GM12892 (cell line): ENCODE results near the gene YY1.
"Not testable (repeated sequence)": the region's sequence is repeated elsewhere in the genome, so short reads cannot be mapped to it uniquely, and the experiment has no call there.

ENCODE experiments used
- DNase-seq: peaks from one replicate; pipeline ENCODE4 v3.0.0; 2011; ENCODE audit not compliant: insufficient read length
- FAIRE-seq: peaks from 2 replicates; lab custom pipeline; 2011; peaks lifted over from hg19 to GRCh38; lab: Jason Lieb, UNC
- POLR2A ChIP-seq: IDR thresholded peaks from 2 replicates; pipeline ENCODE4 v1.6.1; 2011; ENCODE audit warnings: low read depth, low read length, control low read depth
- POLR2AphosphoS5 ChIP-seq: IDR thresholded peaks from 2 replicates; pipeline ENCODE4 v1.6.1; 2011; ENCODE audit warnings: low read depth, low read length, control low read depth
- TAF1 ChIP-seq: IDR thresholded peaks from 2 replicates; pipeline ENCODE4 v1.6.1; 2011; ENCODE audit warnings: low read depth, mild to moderate bottlenecking, control low read depth, low read length, borderline replicate concordance

The YY1 gene

DNA sequence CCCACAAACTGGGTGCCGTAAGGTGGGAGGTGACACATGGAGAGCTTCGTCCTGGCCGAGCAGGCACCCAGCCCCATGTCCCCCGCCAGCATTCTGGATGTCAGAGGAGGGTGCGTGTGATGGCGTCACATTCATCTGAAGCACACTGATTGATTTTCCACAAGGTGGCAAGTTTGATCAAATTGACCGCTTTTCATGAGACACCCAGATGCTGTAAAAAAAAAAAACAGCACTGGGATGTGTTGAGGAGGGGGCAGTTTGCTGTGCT is 43.1 kb downstream of the YY1 start:
- no peak for FAIRE-seq
- no peak for DNase-seq
- no peak for TF ChIP-seq TAF1
- peak; percentile 42; the same call in 1 of the 2 replicates for TF ChIP-seq POLR2AphosphoS5

DNA sequence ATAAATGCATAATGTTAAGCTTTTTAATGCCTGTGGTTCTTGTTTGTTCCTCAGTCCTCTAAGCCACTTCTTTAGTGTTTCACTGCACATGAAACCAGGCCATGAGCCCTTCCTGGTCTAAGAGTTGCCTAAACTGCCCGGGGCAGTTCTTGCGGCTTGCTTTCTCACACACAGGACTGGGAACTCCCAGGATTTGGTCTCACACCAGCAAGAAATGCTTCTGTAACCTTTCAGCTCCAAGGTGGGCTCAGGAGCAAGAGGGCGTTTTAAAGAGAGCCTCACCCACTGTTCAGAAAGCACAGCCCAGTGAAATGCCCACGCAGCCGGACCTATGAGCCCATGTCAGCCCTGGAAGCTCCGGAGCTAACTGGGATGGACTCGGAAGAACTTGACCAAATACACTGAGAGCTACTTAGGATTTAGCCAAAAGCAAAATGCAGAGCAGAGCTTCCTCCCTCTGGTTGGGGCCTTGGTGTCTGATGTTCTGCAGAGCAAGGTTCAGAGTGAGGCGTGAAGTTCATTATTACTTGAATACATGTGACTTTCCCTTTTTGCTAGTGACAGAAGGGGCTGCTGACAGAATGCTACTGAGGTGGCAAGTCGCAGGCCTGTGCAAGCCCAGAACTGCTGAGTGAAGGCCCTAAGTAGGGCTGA is 43.9 kb downstream of the YY1 start:
- DNase-seq (no peak), FAIRE-seq (no peak)
- TF ChIP-seq POLR2AphosphoS5, result no peak
- peak; percentile 17; the same call in 1 of the 2 replicates for TF ChIP-seq POLR2A
- TF ChIP-seq TAF1, result no peak

DNA sequence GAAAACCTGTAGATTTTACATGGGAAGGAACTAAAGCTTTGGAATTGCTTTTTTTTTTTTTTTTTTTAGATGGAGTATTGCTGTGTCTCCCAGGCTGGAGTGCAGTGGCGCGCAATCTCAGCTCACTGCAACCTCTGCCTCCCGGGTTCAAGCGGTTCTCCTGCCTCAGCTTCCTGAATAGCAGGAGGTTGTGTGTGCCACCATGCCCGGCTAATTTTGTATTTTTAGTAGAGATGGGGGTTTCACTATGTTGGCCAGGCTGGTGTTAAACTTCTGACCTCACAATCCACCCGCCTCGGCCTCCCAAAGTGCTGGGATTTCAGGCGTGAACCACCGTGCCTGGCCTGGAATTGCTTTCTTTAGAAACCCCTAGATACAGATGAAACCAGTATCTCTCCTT is 44.5 kb downstream of the YY1 start:
- not testable (repeated sequence) for DNase-seq, FAIRE-seq

DNA sequence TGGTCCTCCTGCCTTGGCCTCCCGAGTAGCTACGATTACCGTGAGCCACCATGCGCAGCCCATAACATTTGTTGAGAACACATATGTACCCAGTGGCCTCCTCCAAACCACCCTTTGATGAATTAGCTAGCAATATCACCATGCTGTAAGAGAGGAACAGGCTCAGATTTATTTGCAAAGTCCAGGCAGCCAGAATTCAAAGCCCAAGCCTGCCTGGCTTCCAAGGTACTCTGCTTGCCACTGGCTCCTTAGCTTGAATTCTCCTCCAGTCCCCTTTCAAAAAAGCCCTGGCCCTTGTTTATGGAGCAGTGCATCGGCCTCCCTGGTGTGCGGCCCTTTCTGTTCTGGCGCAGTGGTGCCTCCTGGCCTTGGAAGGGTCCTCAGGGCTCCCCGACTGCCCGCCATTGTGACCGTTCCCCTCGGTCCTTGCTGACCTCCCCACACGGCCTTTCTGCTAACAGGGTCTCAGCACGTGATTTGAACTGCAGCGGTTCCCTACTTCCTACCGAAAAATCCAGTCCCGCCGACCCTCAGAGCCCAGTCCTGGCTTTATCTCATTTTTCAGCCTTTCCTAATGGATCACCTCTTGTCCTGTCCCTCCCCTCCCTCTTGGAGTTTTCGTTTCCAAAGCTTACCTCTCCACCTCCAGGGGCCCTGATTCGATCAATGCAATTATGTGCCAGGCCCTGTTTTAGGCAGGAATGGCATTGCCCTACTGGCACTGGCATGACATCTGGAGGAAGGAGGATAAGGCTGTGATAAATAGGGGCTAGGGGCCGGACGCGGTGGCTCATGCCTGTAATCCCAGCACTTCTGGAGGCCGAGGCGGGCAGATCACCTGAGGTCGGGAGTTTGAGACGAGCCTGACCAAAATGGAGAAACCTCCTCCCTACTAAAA is 45.3 kb downstream of the YY1 start:
- TF ChIP-seq POLR2A (no peak), TAF1 (no peak), POLR2AphosphoS5 (0 out of 2 replicates have a peak, but pooled peaks have one; percentile 26)
- DNase-seq (no peak), FAIRE-seq (no peak)

DNA sequence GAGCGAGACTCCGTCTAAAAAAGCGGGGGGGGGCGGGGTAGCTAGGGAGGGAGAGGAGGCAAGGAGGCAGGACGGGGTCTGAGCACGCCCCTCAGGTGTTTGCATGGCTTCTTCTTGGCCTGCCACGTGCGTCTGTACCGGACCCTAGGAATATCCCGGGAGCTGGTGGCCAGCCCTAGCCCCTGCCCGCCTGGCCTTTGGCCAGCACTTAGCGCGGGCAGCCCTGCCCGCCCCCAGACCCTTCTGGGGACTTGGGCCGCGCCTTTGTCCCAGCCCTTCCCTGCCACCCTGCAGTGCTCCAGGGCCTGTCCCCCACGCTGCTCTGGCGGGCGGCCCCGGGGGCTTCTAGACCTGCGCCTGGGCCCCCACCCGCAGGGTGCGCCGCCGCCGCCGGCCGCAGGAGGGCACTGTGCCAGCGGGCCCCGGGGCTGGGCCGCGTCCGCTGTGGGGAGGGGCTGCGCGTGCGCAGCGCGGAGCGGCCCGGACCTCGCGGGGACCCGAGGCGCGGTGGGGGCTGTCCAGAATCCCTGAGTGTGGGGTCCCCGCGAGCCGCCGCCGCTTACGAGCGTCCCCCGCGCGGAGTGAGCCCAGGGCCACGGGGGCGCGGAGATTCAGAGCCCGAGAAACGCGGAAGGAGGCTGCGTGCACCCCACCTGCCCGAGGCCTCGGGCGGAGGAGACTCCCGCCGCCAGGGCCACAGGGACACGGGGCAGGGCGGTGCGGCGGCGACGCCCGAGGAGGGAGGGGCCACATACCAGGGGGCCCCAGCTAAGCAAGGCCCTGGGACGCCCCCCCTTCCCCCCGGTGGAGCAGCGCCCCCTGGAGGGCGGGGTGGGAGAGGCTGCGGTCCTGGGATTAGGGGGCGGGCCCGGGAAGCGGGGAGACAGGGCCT is 46.3 kb downstream of the YY1 start:
- peak; percentile 97 for DNase-seq
- peak; percentile 79 for FAIRE-seq
- 0 out of 2 replicates have a peak, but pooled peaks have one; percentile 13 for TF ChIP-seq POLR2AphosphoS5
- peak; percentile 59; the same call in 1 of the 2 replicates for TF ChIP-seq POLR2A
- no peak for TF ChIP-seq TAF1

DNA sequence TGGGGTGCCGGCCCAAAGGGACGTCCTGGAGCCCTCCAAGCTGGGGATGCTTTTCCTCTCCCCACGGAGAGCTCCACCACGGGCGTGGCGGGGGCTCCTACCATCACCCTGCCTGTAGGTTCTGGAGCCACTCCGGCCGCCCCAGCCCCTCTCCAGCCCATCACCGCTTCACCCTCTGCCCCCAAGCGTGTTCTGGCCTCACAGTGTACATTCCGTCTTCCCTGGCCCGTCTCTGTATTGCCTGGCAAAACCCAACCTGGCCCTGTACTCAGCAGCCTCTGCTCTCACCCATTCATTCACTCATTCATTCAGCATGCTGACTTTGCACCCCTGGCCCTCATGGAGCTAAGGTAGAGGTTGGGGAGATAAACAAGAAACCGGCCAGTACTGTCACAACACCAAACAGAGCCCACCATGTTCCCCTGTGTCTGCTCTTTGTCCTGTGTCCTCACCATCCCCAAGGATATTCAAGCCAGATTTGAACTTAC is 47.0 kb downstream of the YY1 start:
- TF ChIP-seq POLR2A (no peak), TAF1 (no peak), POLR2AphosphoS5 (no peak)
- no peak for FAIRE-seq
- DNase-seq, result no peak

DNA sequence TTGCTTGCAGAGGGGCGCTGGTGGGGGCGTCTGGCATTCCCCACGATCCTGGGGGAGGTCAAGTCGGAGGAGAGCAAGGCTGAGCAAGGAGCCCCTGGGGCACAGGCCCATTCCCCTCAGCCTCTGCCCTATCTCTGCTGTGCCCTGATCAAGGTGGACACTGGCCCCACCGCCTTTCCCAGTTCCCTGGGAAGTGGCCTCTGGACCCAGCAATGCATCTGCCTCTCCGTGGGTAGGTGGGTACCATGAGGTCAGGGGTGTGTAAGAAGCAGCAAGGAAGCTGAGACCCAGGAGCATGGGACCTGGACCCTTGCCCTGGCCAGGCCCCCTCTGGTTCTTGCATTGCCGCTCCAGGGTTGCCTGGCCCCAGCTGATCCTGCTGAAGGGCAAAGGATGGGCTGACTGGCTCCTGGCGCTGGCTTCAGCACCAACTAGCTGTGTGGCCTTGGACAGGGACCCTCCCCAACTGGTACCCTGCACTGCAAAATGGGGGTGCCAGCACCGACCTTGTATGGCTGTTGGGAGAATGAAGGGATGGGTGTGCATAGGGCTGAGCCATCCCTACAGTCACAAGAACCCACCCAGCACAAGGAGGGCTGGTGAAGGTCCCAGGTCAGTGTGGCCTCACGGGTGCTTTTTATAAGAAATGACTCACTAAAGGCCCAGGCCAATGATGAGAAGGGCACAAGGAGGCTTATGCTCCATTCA is 47.7 kb downstream of the YY1 start:
- TF ChIP-seq POLR2A (no peak), POLR2AphosphoS5 (no peak), TAF1 (no peak)
- DNase-seq (no peak), FAIRE-seq (no peak)

DNA sequence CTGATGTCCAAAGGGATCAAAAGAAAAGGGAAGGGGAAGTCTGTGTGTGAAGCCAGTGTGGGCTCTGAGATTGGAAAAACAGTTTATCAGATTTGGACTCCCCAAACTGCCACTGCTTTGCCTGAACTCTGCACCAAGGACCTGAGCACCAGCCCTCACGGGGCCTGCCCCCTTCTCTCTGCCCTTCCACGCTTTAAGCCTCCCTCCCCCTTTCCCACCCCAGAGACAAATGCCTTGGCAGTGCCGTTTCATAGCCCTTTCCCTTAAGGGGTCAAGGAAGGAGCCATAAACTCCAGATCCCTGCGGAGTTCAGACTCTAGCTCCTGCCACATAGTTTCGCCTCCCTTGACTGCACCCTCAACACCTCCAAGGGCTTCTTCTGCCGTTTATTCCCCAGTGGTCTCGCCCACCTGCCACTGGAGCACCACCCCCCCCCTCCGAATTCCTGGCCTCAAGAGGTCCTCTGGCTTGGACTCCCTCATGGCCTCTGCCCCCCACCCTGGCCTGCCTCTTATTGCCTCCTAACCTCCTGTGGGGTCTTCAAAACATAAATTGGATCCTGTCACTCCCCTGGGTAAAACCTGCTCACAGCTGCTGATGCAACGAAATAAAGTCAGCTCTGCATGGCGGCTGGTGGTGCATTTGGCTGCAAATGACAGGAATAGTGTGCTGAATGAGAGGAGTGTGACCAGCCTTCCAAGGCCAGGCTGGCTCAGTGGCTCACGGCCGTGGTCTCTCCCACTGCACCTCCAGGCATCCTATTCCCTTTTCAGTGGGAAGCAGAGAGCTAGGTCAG is 48.5 kb downstream of the YY1 start:
- DNase-seq, result no peak
- FAIRE-seq, result no peak
- no peak for TF ChIP-seq POLR2A
- TF ChIP-seq TAF1, result no peak
- TF ChIP-seq POLR2AphosphoS5, result no peak

DNA sequence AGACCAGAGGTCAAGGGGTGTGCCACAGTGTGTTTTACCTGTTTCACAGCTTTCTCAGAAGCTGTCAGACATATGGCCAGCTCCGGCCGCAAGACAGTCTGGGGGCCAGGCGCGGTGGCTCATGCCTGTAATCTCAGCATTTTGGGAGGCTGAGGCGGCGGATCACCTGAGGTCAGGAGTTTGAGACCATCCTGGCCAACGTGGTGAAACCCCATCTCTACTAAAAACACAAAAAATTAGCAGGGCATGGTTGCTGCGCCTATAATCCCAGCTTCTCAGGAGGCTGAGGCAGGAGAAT is 49.0 kb downstream of the YY1 start:
- DNase-seq, FAIRE-seq: not testable (repeated sequence)

DNA sequence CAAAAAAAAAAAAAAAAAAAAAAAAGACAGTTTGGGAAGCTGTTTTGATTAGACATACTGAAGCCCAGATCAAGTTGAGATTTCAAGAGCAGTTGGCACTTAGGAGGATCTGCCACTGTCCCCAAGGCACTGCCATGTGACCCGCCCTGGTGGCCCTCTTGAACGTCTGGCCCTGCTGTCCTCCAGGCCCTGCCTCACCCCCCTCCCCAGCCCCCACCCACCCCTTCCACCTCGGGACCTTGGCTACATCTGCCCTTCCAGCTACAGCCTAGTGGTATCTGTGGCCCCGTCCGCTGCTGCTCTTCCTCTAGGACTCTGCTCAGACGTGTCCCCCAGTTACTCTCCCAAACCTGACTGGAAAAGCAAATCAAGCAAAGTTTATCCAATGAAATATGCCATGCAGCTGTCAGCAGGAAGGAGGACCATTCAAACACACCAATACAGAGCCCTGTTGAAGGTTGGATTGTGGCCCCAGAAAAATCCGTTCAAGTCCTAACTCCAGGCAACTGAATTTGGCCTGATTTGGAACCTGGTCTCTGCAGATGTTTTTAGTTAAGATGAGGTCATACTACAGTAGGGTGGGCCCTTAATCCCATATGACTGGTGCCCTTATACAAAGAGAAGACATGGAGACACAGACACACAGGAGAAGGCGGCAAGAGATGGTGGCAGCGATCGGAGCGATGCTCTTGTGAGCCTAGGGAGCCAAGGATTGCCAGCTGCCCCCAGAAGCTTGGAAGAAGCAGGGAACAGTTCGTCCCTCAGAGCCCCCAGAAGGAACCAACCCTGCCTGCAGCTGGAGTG is 49.6 kb downstream of the YY1 start:
- DNase-seq (no peak), FAIRE-seq (no peak)
- no peak for TF ChIP-seq POLR2AphosphoS5
- no peak for TF ChIP-seq TAF1
- no peak for TF ChIP-seq POLR2A
